MCF 10A (cell line): ENCODE data around the gene CCL20. TPM values are rescaled to one million over a fixed set of nuclear protein-coding genes. Genes with fewer than 3 reads are reported as not detected.
"Not testable (repeated sequence)": the region's sequence is repeated elsewhere in the genome, so short reads cannot be mapped to it uniquely, and the experiment has no call there.

Experiments used
- BruUV-seq: library from RNA; stranded (reverse); fragments of 400-500 nt; replicated peaks from 2 replicates; lab custom pipeline; 2021; lab: Mats Ljungman, UMichigan
- CTCF ChIA-PET: fragments of 300-600 bp; sonication (Branson Sonifier 250); formaldehyde crosslinking; extraction: SDS; loops from one replicate; lab custom pipeline; 2021; ENCODE audit warnings: antibody characterized with exemption, inconsistent platforms; lab: Yijun Ruan, JAX
- POLR2A ChIA-PET: fragments of 300-600, 350-650 bp; sonication (Branson Sonifier 250); formaldehyde crosslinking; extraction: SDS; loops from one replicate; lab custom pipeline; 2020; ENCODE audit warnings: antibody characterized with exemption, inconsistent platforms; lab: Yijun Ruan, JAX
- DNase-seq: peaks from one replicate; pipeline ENCODE4 v3.0.0-alpha.2; 2018; ENCODE audit not compliant: unreplicated experiment
- H3K27ac Mint-ChIP-seq: one replicate; pipeline ENCODE4 v1.8.0; 2022; ENCODE audit warnings: mild to moderate bottlenecking, low read depth, mixed read lengths; ENCODE audit not compliant: unreplicated experiment
- H3K27me3 Mint-ChIP-seq: one replicate; pipeline ENCODE4 v1.8.0; 2022; ENCODE audit warnings: mixed read lengths; ENCODE audit not compliant: insufficient read depth, unreplicated experiment
- H3K36me3 Mint-ChIP-seq: one replicate; pipeline ENCODE4 v1.8.0; 2022; ENCODE audit warnings: mild to moderate bottlenecking, moderate library complexity, mixed read lengths; ENCODE audit not compliant: insufficient read depth, unreplicated experiment
- H3K4me1 Mint-ChIP-seq: one replicate; pipeline ENCODE4 v1.8.0; 2022; ENCODE audit warnings: mixed read lengths; ENCODE audit not compliant: insufficient read depth, unreplicated experiment
- H3K4me3 Mint-ChIP-seq: one replicate; pipeline ENCODE4 v1.8.0; 2022; ENCODE audit warnings: mild to moderate bottlenecking, moderate library complexity, mixed read lengths; ENCODE audit not compliant: unreplicated experiment
- H3K9me3 Mint-ChIP-seq: one replicate; pipeline ENCODE4 v1.8.0; 2022; ENCODE audit warnings: mixed read lengths; ENCODE audit not compliant: unreplicated experiment
- CTCF ChIP-seq: fragments of 200-600 bp; IDR thresholded peaks from one replicate; pipeline ENCODE4 v1.8.0; 2022; ENCODE audit warnings: antibody characterized with exemption, mild to moderate bottlenecking; ENCODE audit not compliant: unreplicated experiment
- intact Hi-C: fragments of 100-400 bp; cut with micrococcal nuclease; formaldehyde crosslinking; loops from 2 replicates; pipeline ENCODE4 v1.14.1; 2022
- total RNA-seq: library from RNA; stranded (reverse); gene quantifications from 2 replicates; pipeline ENCODE4 v1.2.3, GENCODE V29; 2022

Gene CCL20
- total RNA-seq, 1 experiment from 2014 or later, result 34.4 TPM

GRCh38 chr2:227793148-227793712 is 20.4 kb upstream of the CCL20 start:
- CTCF ChIA-PET, result interaction anchor here (0.6 to 1.9 kb wide), 4 partner anchors 27 to 1435 kb away, joined by 3 to 6 read pairs (median 4); no protein-coding TSS in a partner anchor
- Mint-ChIP-seq H3K4me1 (peaks cover 38% of the 10 kb centered on the region), H3K27ac (no peak overlapping the region), H3K27me3 (no peaks in the 10 kb centered on the region), H3K36me3 (peaks cover 5% of the 10 kb centered on the region), H3K4me3 (no peak overlapping the region), H3K9me3 (no peaks in the 10 kb centered on the region)
- POLR2A ChIA-PET, result interaction anchor here (0.6 to 1.0 kb wide), 3 partner anchors 16 to 1490 kb away, joined by 3 to 4 read pairs (median 3); no protein-coding TSS in a partner anchor
- intact Hi-C loops, result no loop called here
- DNase-seq, result no peak
- no TSS peak for BruUV-seq
- TF ChIP-seq CTCF, result no peak

DNA sequence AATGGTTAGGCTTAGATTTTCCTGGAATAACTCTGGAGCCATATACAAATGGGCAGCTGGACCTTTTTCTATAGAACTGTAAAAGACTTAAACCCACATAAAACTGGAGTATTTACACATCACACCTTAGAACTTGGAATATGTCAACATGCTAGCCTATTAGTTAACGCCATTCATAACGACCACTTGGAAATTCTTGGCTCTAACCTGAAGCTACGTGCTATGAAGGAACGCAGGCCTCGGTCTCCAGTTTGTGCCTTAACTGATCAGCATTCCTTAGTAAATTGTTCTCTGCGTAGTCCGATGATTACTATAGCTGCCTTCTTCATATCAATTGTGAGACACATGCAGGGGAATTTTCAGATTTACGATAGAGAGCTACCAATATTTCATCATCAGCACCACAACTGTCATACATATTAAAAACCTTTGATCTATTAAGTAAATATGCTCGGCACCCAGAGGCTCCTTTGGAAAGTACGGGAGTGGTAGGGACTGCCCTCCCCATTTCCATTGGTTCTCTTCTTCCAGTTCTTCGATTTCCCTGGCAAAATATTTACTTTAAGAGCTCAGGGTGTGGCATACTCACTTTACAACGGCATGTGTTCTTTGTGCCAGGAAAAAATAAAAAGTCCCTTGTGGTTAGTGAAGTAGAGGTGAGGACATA is 17.5 kb upstream of the CCL20 start:
- no peak for TF ChIP-seq CTCF
- H3K4me1 Mint-ChIP-seq, result peaks cover 8% of the 10 kb centered on the region
- intact Hi-C loops, result no loop called here
- H3K27me3 Mint-ChIP-seq, result no peaks in the 10 kb centered on the region
- H3K9me3 Mint-ChIP-seq, result no peaks in the 10 kb centered on the region
- DNase-seq, result peak; percentile 78
- peak overlapping the region; percentile 64 for H3K27ac Mint-ChIP-seq
- ChIA-PET CTCF (interaction anchor here (0.6 to 1.7 kb wide), 4 partner anchors 19 to 1855 kb away, joined by 3 to 10 read pairs (median 6); no protein-coding TSS in a partner anchor), POLR2A (interaction anchor here (0.7 to 1.6 kb wide), 11 partner anchors 10 to 390 kb away, joined by 3 to 18 read pairs (median 4); partner anchors contain the start of gene CCL20)
- peak overlapping the region; percentile 28 for H3K4me3 Mint-ChIP-seq
- BruUV-seq, result no TSS peak
- no peaks in the 10 kb centered on the region for H3K36me3 Mint-ChIP-seq

DNA sequence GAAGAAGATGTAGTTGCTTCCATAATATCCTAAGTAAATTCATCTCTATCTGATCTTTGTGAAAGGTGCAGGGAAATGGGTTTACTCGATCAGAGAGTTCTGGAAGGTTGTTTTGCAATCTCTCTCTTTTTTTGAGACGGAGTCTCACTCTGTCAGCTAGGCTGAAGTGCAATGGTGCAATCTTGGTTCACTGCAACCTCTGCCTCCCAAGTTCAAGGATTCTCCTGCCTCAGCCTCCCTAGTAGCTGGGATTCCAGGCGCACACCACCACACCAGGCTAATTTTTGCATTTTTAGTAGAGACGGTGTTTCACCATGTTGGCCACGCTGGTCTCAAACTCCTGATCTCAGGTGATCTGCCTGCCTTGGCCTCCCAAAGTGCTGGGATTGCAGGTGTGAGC is 16.9 kb upstream of the CCL20 start:
- peak overlapping the region; percentile 28 for H3K4me3 Mint-ChIP-seq
- H3K4me1 Mint-ChIP-seq, H3K9me3 Mint-ChIP-seq, H3K27me3 Mint-ChIP-seq, H3K36me3 Mint-ChIP-seq, DNase-seq, intact Hi-C loops, BruUV-seq: not testable (repeated sequence)
- peak overlapping the region; percentile 64 for H3K27ac Mint-ChIP-seq
- CTCF ChIA-PET, result interaction anchor here (0.7 to 1.7 kb wide), 3 partner anchors 18 to 65 kb away, joined by 6 to 10 read pairs (median 7); no protein-coding TSS in a partner anchor
- POLR2A ChIA-PET, result interaction anchor here (0.7 to 1.6 kb wide), 11 partner anchors 11 to 391 kb away, joined by 3 to 18 read pairs (median 4); partner anchors contain the start of gene CCL20

GRCh38 chr2:227799202-227799601 is 14.4 kb upstream of the CCL20 start:
- no peak for DNase-seq
- intact Hi-C loops, result no loop called here
- H3K36me3 Mint-ChIP-seq, result no peaks in the 10 kb centered on the region
- BruUV-seq, result no TSS peak
- peaks cover 8% of the 10 kb centered on the region for H3K4me1 Mint-ChIP-seq
- ChIA-PET POLR2A (no interaction called here), CTCF (no interaction called here)
- no peak for TF ChIP-seq CTCF
- no peak overlapping the region for H3K4me3 Mint-ChIP-seq
- no peaks in the 10 kb centered on the region for H3K9me3 Mint-ChIP-seq
- H3K27me3 Mint-ChIP-seq, result no peaks in the 10 kb centered on the region
- no peak overlapping the region for H3K27ac Mint-ChIP-seq
